ENCODE results near the gene TRIP10.

TRIP10 gene

DNA sequence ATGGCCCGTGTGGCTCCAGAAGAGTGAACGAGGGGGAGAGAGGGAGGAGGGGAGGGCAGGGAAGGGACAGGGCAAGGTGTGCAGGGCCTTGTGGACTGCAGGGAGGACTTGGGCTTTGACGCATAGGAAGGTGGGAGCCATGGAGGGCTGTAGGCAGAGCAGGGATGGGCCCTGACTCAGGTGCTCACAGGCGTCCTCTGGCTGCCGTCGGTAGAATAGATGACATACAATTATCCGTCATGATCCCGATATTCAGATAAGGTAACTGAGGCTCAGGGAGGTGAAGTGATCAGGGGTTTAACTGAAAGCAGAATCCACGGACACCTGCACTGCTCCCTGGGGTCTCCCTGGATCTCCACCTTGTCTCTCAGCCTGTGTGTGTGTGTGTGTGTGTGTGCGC, 22.4 kb upstream of the TRIP10 start:
- H4K20me1 ChIP-seq (ENCODE audit: insufficient read depth, low read length) = no peaks in the 10 kb centered on the region
- H3K4me2 ChIP-seq (ENCODE audit: low read depth, low read length) = no peak overlapping the region
- no peaks in the 10 kb centered on the region for H3K4me1 ChIP-seq (ENCODE audit: low read length)
- no peak overlapping the region for H2AFZ ChIP-seq (ENCODE audit: low read length)
- H3K9me3 ChIP-seq (replicated peaks; ENCODE audit: insufficient read depth, low read length) = no peaks in the 10 kb centered on the region
- H3K4me3 ChIP-seq (ENCODE audit: low read length) = no peak overlapping the region
- no peaks in the 10 kb centered on the region for H3K36me3 ChIP-seq (replicated peaks; ENCODE audit: insufficient read depth, low read length)
- H3K79me2 ChIP-seq (ENCODE audit: low read length) = no peaks in the 10 kb centered on the region
- H3K27me3 ChIP-seq (replicated peaks; ENCODE audit: insufficient read depth, low read length) = peaks cover 41% of the 10 kb centered on the region
- DNase-seq = no peak
- no peaks in the 10 kb centered on the region for H3F3A ChIP-seq (ENCODE audit: insufficient read depth, low read length)
- no peak overlapping the region for H3K9ac ChIP-seq (ENCODE audit: low read length)
- no peak overlapping the region for H3K27ac ChIP-seq (ENCODE audit: low read length)
- no peaks in the 10 kb centered on the region for H3K9me2 ChIP-seq (replicated peaks; ENCODE audit: insufficient read depth, low read length)
- no peak for TF ChIP-seq EZH2phosphoT487 (IDR thresholded peaks at IDR 0.05; ENCODE audit: low read length)
- no peak for TF ChIP-seq EZH2 (optimal IDR thresholded peaks at IDR 0.05; ENCODE audit: low read depth, low read length)
- peak; percentile 30 for TF ChIP-seq CTCF (IDR thresholded peaks at IDR 0.05; ENCODE audit: low read length)

GRCh38 chr19:6717441-6717971, 22.0 kb upstream of the TRIP10 start:
- Histone ChIP-seq H4K20me1 (ENCODE audit: insufficient read depth, low read length) (no peaks in the 10 kb centered on the region), H3K79me2 (ENCODE audit: low read length) (no peaks in the 10 kb centered on the region), H3K36me3 (replicated peaks; ENCODE audit: insufficient read depth, low read length) (no peaks in the 10 kb centered on the region), H3K9ac (ENCODE audit: low read length) (no peak overlapping the region), H3F3A (ENCODE audit: insufficient read depth, low read length) (no peaks in the 10 kb centered on the region; the same call in 1 of the 2 replicates), H3K27me3 (replicated peaks; ENCODE audit: insufficient read depth, low read length) (peaks cover 39% of the 10 kb centered on the region), H3K4me2 (ENCODE audit: low read depth, low read length) (no peak overlapping the region), H3K9me3 (replicated peaks; ENCODE audit: insufficient read depth, low read length) (no peaks in the 10 kb centered on the region), H3K4me3 (ENCODE audit: low read length) (no peak overlapping the region), H3K4me1 (ENCODE audit: low read length) (no peaks in the 10 kb centered on the region), H3K9me2 (replicated peaks; ENCODE audit: insufficient read depth, low read length) (no peaks in the 10 kb centered on the region), H2AFZ (ENCODE audit: low read length) (no peak overlapping the region), H3K27ac (ENCODE audit: low read length) (no peak overlapping the region)
- no peak for TF ChIP-seq EZH2 (optimal IDR thresholded peaks at IDR 0.05; ENCODE audit: low read depth, low read length)
- no peak for TF ChIP-seq CTCF (IDR thresholded peaks at IDR 0.05; ENCODE audit: low read length)
- no peak for TF ChIP-seq EZH2phosphoT487 (IDR thresholded peaks at IDR 0.05; ENCODE audit: low read length)
- DNase-seq = no peak

DNA sequence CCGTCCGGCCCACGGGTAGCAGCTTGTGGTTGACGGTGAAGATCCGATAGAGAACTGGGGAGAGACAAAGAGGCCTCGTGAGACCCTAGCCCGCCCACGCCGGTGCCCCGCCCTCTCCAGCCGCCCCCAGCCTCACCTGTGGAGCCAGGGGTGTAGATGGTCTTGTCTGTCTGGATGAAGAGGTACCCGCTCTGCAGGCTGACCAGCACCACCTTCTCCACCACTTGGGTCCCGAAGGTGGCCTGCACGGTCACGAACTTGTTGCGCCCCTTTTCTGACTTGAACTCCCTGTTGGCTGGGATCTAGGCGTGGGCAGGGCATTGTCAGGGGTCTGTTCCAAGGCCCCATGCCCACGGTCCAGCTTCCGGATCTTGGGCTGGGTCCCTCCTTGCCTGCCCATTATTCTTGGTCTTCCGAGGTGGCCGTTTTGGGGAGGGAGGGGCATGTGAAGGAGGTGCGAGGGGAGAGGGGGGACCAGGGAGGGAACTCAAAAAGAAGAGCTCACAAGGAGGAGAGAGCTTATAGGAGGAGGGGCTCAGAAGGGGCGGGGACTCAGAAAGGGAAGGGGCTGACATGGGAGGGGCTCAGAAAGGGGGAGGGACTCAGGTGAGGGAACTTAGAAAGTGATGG, 21.3 kb upstream of the TRIP10 start:
- Histone ChIP-seq H3K9ac (ENCODE audit: low read length) (no peak overlapping the region), H3F3A (ENCODE audit: insufficient read depth, low read length) (no peaks in the 10 kb centered on the region; the same call in 1 of the 2 replicates), H4K20me1 (ENCODE audit: insufficient read depth, low read length) (no peaks in the 10 kb centered on the region), H3K4me3 (ENCODE audit: low read length) (no peak overlapping the region), H3K9me2 (replicated peaks; ENCODE audit: insufficient read depth, low read length) (no peaks in the 10 kb centered on the region), H3K9me3 (replicated peaks; ENCODE audit: insufficient read depth, low read length) (no peaks in the 10 kb centered on the region), H3K4me2 (ENCODE audit: low read depth, low read length) (no peak overlapping the region), H3K79me2 (ENCODE audit: low read length) (no peaks in the 10 kb centered on the region), H3K4me1 (ENCODE audit: low read length) (no peaks in the 10 kb centered on the region), H3K27ac (ENCODE audit: low read length) (no peak overlapping the region), H3K36me3 (replicated peaks; ENCODE audit: insufficient read depth, low read length) (no peaks in the 10 kb centered on the region), H3K27me3 (replicated peaks; ENCODE audit: insufficient read depth, low read length) (peaks cover 34% of the 10 kb centered on the region), H2AFZ (ENCODE audit: low read length) (no peak overlapping the region)
- no peak for TF ChIP-seq CTCF (IDR thresholded peaks at IDR 0.05; ENCODE audit: low read length)
- TF ChIP-seq EZH2phosphoT487 (IDR thresholded peaks at IDR 0.05; ENCODE audit: low read length) = no peak
- TF ChIP-seq EZH2 (optimal IDR thresholded peaks at IDR 0.05; ENCODE audit: low read depth, low read length) = no peak
- no peak for DNase-seq

Data from MM.1S (cell line).